ENCODE measurements around the gene PRKAR1B. TPM values are rescaled to one million over a fixed set of nuclear protein-coding genes. Genes with fewer than 3 reads are reported as not detected.

The PRKAR1B gene
- total RNA-seq, 1 experiment from 2014 or later: 24.8 TPM

GRCh38 chr7:512541-513311, 214.4 kb downstream of the PRKAR1B start:
- no TSS peak for BruUV-seq (replicated peaks)
- DNase-seq: peak; percentile 42
- Mint-ChIP-seq H3K4me1 (ENCODE audit: low read depth, unreplicated experiment) (peaks cover 13% of the 10 kb centered on the region), H3K27me3 (ENCODE audit: unreplicated experiment) (peaks cover 63% of the 10 kb centered on the region), H3K9me3 (ENCODE audit: low read depth, unreplicated experiment) (no peaks in the 10 kb centered on the region), H3K27ac (ENCODE audit: unreplicated experiment) (no peak overlapping the region), H3K36me3 (ENCODE audit: insufficient read depth, unreplicated experiment) (peaks cover 18% of the 10 kb centered on the region), H3K4me3 (ENCODE audit: low read depth, unreplicated experiment) (no peak overlapping the region)
- no peak for TF ChIP-seq CTCF (IDR thresholded peaks at IDR 0.05; ENCODE audit: unreplicated experiment)
- intact Hi-C loops (cut with micrococcal nuclease; ENCODE audit: unreplicated experiment): no loop called here
- CTCF ChIA-PET: interaction anchor here (0.6 to 0.7 kb wide), 2 partner anchors 82 to 99 kb away, joined by 3 to 5 read pairs; no protein-coding TSS in a partner anchor

GRCh38 chr7:512146-512510, 215.0 kb downstream of the PRKAR1B start:
- Mint-ChIP-seq H3K36me3 (ENCODE audit: insufficient read depth, unreplicated experiment) (peaks cover 15% of the 10 kb centered on the region), H3K4me1 (ENCODE audit: low read depth, unreplicated experiment) (peaks cover 10% of the 10 kb centered on the region), H3K27ac (ENCODE audit: unreplicated experiment) (no peak overlapping the region), H3K9me3 (ENCODE audit: low read depth, unreplicated experiment) (no peaks in the 10 kb centered on the region), H3K4me3 (ENCODE audit: low read depth, unreplicated experiment) (no peak overlapping the region), H3K27me3 (ENCODE audit: unreplicated experiment) (peaks cover 57% of the 10 kb centered on the region)
- intact Hi-C loops (cut with micrococcal nuclease; ENCODE audit: unreplicated experiment): no loop called here
- DNase-seq: no peak
- CTCF ChIA-PET: interaction anchor here (0.7 kb wide), 1 partner anchor 81 kb away, joined by 3 read pairs; no protein-coding TSS in a partner anchor
- TF ChIP-seq CTCF (IDR thresholded peaks at IDR 0.05; ENCODE audit: unreplicated experiment): no peak
- no TSS peak for BruUV-seq (replicated peaks)

- peaks cover 52% of the 10 kb centered on the region for H3K27me3 Mint-ChIP-seq (ENCODE audit: unreplicated experiment)
- TF ChIP-seq CTCF (IDR thresholded peaks at IDR 0.05; ENCODE audit: unreplicated experiment): no peak
- peaks cover 10% of the 10 kb centered on the region for H3K4me1 Mint-ChIP-seq (ENCODE audit: low read depth, unreplicated experiment)
- BruUV-seq (replicated peaks): no TSS peak
- no peak overlapping the region for H3K27ac Mint-ChIP-seq (ENCODE audit: unreplicated experiment)
- DNase-seq: no peak
- CTCF ChIA-PET: no interaction called here
- H3K4me3 Mint-ChIP-seq (ENCODE audit: low read depth, unreplicated experiment): no peak overlapping the region
- intact Hi-C loops (cut with micrococcal nuclease; ENCODE audit: unreplicated experiment): no loop called here
- peaks cover 14% of the 10 kb centered on the region for H3K36me3 Mint-ChIP-seq (ENCODE audit: insufficient read depth, unreplicated experiment)
- no peaks in the 10 kb centered on the region for H3K9me3 Mint-ChIP-seq (ENCODE audit: low read depth, unreplicated experiment)
These were observed 215.5 kb downstream of the PRKAR1B start for GRCh38 chr7:511476-512145.

GRCh38 chr7:510782-511281, 216.2 kb downstream of the PRKAR1B start:
- Mint-ChIP-seq H3K4me1 (ENCODE audit: low read depth, unreplicated experiment) (peaks cover 10% of the 10 kb centered on the region), H3K36me3 (ENCODE audit: insufficient read depth, unreplicated experiment) (peaks cover 7% of the 10 kb centered on the region), H3K27ac (ENCODE audit: unreplicated experiment) (no peak overlapping the region), H3K9me3 (ENCODE audit: low read depth, unreplicated experiment) (no peaks in the 10 kb centered on the region), H3K27me3 (ENCODE audit: unreplicated experiment) (peaks cover 45% of the 10 kb centered on the region), H3K4me3 (ENCODE audit: low read depth, unreplicated experiment) (no peak overlapping the region)
- CTCF ChIA-PET: no interaction called here
- intact Hi-C loops (cut with micrococcal nuclease; ENCODE audit: unreplicated experiment): no loop called here
- no TSS peak for BruUV-seq (replicated peaks)
- no peak for DNase-seq
- no peak for TF ChIP-seq CTCF (IDR thresholded peaks at IDR 0.05; ENCODE audit: unreplicated experiment)
